ENCODE measurements around the gene HK3.

Gene HK3, protein sequence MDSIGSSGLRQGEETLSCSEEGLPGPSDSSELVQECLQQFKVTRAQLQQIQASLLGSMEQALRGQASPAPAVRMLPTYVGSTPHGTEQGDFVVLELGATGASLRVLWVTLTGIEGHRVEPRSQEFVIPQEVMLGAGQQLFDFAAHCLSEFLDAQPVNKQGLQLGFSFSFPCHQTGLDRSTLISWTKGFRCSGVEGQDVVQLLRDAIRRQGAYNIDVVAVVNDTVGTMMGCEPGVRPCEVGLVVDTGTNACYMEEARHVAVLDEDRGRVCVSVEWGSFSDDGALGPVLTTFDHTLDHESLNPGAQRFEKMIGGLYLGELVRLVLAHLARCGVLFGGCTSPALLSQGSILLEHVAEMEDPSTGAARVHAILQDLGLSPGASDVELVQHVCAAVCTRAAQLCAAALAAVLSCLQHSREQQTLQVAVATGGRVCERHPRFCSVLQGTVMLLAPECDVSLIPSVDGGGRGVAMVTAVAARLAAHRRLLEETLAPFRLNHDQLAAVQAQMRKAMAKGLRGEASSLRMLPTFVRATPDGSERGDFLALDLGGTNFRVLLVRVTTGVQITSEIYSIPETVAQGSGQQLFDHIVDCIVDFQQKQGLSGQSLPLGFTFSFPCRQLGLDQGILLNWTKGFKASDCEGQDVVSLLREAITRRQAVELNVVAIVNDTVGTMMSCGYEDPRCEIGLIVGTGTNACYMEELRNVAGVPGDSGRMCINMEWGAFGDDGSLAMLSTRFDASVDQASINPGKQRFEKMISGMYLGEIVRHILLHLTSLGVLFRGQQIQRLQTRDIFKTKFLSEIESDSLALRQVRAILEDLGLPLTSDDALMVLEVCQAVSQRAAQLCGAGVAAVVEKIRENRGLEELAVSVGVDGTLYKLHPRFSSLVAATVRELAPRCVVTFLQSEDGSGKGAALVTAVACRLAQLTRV

DNA sequence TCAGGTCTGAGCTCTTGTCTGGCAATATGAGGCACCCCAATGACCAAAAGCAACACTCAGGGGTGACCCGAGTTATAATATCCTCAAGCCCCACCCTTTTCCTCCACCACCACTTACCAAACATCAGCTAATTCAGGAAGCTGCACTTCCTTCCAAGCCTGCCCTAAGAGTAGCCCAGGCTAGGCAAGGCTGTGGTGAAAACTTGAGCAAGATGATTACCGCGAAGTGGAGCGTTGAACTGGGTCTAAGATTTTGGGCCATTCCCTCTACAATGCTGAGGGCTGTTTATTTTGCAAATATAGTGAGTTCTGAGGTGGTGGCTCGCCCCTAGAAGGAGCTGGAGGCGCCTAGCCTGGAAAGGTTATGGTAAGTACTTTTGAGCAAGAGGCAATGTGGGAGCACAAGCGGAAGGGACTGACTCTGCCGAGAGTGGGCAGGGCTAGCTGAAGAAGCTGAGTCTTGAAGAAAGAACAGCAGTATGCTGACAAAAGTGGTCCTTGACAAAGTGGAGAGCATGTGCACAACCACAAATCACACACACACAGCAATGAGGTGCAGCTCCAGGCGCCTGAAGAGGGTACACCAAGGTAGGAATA lies at the start of gene HK3:
HK3 (minus strand) TSS at position 51 of the 596 bp plus-strand sequence. CDS start 3,187 bp downstream, outside the sequence.
- in situ Hi-C loops (cut with MboI; ENCODE audit: low sequenced_read_pairs, unreplicated experiment), result no loop called here
- TF ChIP-seq, protein P1, sequence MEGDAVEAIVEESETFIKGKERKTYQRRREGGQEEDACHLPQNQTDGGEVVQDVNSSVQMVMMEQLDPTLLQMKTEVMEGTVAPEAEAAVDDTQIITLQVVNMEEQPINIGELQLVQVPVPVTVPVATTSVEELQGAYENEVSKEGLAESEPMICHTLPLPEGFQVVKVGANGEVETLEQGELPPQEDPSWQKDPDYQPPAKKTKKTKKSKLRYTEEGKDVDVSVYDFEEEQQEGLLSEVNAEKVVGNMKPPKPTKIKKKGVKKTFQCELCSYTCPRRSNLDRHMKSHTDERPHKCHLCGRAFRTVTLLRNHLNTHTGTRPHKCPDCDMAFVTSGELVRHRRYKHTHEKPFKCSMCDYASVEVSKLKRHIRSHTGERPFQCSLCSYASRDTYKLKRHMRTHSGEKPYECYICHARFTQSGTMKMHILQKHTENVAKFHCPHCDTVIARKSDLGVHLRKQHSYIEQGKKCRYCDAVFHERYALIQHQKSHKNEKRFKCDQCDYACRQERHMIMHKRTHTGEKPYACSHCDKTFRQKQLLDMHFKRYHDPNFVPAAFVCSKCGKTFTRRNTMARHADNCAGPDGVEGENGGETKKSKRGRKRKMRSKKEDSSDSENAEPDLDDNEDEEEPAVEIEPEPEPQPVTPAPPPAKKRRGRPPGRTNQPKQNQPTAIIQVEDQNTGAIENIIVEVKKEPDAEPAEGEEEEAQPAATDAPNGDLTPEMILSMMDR (IDR thresholded peaks at IDR 0.05; ENCODE audit: borderline replicate concordance, control extremely low read depth, extremely low read depth, insufficient read depth, missing control alignments), result no peak
- DNase-seq (ENCODE audit: low spot score), result no peak

DNA sequence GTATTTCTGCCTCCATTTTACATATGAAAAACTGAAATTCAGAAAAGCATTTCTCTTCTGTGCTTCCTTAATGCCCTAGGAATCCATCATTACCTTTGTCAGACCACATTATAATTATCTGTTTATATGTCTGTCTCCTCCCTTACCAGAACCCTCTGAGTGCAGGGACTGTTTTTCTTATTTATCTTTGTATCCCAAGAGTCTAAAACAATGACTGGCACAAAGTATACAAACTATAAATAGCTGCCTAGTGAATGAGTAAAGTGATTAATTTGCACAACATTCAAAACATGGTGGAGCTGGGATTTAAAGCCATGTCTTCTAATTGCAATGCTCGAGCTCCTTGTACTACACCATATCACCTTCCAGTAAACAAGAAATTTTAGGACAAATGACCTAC lies 49.3 kb upstream of the HK3 start:
- DNase-seq (ENCODE audit: low spot score), result no peak
- in situ Hi-C loops (cut with MboI; ENCODE audit: low sequenced_read_pairs, unreplicated experiment), result no loop called here
- TF ChIP-seq, protein P1 (IDR thresholded peaks at IDR 0.05; ENCODE audit: borderline replicate concordance, control extremely low read depth, extremely low read depth, insufficient read depth, missing control alignments), result no peak

DNA sequence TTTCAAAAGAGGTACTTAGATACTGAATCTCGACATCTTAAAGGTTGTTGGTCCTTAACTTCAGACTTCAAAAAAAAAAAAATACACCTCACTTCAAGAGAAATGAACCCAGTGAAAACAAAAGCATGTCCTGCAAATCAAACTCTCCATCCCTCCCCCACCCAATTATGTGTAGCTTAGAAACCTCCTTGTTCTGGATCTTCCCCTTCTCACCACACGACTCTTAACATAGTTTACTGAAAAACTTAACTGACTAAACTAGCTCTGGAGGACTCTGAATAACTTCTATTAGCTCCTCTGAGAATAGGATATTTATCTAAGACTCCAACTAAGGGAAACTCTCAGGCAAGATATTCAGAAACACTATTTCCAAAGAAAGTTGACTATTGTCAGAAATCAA lies 48.7 kb upstream of the HK3 start:
- TF ChIP-seq, protein P1 (IDR thresholded peaks at IDR 0.05; ENCODE audit: borderline replicate concordance, control extremely low read depth, extremely low read depth, insufficient read depth, missing control alignments), result no peak
- no peak for DNase-seq (ENCODE audit: low spot score)
- in situ Hi-C loops (cut with MboI; ENCODE audit: low sequenced_read_pairs, unreplicated experiment), result no loop called here

DNA sequence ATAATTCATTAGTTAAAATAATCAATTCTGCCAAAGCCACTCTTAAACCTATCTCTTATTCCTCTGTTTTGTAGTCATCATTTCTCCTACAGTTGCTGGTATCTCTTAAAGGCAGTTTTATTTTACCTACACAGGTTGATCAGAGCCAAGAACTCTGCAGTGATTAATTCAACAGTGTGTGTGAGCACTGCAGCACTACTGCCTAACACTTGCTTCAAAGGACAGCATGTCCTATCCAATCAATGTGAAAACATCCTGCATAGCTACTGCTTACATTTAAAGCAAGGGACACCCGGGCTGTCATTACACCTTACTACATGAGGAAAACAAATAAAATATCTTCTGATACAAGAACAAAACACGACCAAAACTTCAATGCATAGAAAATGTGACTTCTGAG lies 45.1 kb upstream of the HK3 start:
- in situ Hi-C loops (cut with MboI; ENCODE audit: low sequenced_read_pairs, unreplicated experiment), result no loop called here
- TF ChIP-seq, protein P1 (IDR thresholded peaks at IDR 0.05; ENCODE audit: borderline replicate concordance, control extremely low read depth, extremely low read depth, insufficient read depth, missing control alignments), result no peak
- DNase-seq (ENCODE audit: low spot score), result no peak

DNA sequence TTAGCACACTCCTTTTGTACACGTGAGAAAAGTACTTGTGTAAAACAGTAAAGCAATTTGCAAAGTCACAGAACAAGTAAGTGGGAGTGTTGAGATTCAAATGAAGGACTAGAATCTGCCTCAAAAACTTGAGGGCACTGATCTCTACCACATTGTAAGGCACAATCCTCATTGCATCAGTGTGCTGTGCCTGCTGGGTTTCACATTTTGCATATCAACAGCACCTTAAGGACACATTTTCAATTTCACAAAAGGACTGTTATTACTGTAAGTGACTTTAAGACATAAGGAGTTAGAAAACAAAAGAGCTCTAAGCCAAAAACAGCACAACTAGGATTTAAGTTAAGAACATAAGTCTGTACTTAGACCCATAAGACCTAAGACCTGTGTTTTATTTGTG lies 44.7 kb upstream of the HK3 start:
- TF ChIP-seq, protein P1 (IDR thresholded peaks at IDR 0.05; ENCODE audit: borderline replicate concordance, control extremely low read depth, extremely low read depth, insufficient read depth, missing control alignments), result no peak
- DNase-seq (ENCODE audit: low spot score), result no peak
- in situ Hi-C loops (cut with MboI; ENCODE audit: low sequenced_read_pairs, unreplicated experiment), result no loop called here

DNA sequence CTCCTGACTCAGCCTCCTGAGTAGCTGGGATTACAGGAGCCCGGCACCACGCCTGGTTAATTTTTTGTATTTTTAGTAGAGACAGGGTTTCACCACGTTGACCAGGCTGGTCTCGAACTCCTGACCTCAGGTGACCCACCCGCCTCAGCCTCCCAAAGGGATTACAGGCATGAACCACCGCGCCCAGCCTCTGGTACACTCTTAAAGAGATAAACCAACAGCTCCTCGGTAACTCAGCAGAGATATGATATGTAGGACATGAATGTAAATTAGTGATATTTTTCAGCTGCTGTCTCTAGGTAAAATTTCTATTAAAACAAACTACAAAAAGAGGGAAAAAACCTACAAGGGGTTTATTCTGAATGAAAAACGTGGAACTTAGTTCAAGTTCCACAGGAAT lies 42.8 kb upstream of the HK3 start:
- TF ChIP-seq, protein P1 (IDR thresholded peaks at IDR 0.05; ENCODE audit: borderline replicate concordance, control extremely low read depth, extremely low read depth, insufficient read depth, missing control alignments), result no peak
- in situ Hi-C loops (cut with MboI; ENCODE audit: low sequenced_read_pairs, unreplicated experiment), result no loop called here
- DNase-seq (ENCODE audit: low spot score), result no peak

Measured in GM13976 (cell line).